Stimulated activated CD8-positive, alpha-beta memory T cell treated with anti-CD3 and anti-CD28 coated beads, Interleukin-4, amount 100 ng/mL, for 1 hour (primary cell): ENCODE data around the gene ACSBG1.

Experiments
- DNase-seq, 2 donors: peaks; one replicate each; pipeline ENCODE4 v3.0.0-alpha.2; 2020; ENCODE audit warnings: low read depth in 2 of 2, low spot score in 1 of 2

ACSBG1 gene, protein sequence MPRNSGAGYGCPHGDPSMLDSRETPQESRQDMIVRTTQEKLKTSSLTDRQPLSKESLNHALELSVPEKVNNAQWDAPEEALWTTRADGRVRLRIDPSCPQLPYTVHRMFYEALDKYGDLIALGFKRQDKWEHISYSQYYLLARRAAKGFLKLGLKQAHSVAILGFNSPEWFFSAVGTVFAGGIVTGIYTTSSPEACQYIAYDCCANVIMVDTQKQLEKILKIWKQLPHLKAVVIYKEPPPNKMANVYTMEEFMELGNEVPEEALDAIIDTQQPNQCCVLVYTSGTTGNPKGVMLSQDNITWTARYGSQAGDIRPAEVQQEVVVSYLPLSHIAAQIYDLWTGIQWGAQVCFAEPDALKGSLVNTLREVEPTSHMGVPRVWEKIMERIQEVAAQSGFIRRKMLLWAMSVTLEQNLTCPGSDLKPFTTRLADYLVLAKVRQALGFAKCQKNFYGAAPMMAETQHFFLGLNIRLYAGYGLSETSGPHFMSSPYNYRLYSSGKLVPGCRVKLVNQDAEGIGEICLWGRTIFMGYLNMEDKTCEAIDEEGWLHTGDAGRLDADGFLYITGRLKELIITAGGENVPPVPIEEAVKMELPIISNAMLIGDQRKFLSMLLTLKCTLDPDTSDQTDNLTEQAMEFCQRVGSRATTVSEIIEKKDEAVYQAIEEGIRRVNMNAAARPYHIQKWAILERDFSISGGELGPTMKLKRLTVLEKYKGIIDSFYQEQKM

GRCh38 chr15:78234515-78235040, at the start of gene ACSBG1:
Gene ACSBG1, minus strand, starts transcription at chr15:78234565. Its CDS starts 64 bp downstream, at chr15:78234501.
- DNase-seq, result no peak

DNA sequence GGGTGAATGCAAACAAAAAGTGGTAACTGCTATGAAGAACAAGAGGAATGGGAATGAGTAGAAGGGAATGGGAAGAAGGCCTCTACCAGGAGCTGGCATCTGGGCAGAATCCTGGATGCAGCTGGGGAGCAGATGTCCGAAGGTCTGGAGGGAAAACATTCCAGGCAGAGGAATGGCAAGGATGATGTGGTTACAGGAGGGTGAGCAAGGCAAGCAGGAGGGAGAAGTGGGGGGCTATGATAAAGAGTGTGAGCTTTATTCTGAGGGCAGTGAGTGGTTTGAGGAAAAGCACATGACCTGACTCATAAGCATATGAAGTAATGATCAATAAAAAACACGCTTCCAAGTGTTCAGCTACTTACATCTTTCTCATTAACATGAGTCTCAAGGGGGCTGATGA, 48.0 kb upstream of the ACSBG1 start:
- DNase-seq, result no peak

DNA sequence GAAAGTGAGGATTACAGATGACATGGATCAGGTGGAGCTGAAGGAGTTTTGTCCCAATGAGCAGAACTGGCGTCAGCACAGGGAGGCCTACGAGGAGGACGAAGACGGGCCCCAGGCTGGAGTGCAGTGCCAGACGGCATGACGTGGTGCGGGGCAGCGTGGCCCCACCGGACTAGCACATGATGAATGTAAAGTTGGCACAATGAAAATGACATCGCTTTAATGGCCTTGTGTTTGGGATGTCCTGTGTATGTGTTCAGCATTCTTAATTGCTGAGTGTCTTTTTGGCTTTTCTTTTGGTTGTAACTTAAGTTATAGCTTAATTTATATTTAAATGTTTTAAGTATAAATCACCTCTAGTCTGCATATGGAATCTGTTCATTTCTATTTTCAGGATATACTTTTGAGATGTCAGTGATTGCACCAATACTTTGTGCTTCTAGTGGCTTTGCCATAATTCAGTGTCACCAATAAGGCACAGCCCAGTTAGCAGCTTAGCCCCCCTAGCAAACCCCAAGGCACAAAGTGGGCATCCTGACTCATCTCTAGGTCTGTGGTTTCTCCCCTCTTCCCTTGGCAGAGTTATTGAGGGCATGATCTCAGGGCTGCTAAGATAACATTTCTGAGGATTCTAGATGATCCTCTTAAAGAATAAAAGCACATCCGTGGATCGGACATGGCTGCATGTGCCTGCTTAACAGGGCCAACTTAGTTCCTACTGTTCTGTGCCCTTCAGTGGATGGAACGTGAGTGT, 46.1 kb upstream of the ACSBG1 start:
- no peak for DNase-seq

DNA sequence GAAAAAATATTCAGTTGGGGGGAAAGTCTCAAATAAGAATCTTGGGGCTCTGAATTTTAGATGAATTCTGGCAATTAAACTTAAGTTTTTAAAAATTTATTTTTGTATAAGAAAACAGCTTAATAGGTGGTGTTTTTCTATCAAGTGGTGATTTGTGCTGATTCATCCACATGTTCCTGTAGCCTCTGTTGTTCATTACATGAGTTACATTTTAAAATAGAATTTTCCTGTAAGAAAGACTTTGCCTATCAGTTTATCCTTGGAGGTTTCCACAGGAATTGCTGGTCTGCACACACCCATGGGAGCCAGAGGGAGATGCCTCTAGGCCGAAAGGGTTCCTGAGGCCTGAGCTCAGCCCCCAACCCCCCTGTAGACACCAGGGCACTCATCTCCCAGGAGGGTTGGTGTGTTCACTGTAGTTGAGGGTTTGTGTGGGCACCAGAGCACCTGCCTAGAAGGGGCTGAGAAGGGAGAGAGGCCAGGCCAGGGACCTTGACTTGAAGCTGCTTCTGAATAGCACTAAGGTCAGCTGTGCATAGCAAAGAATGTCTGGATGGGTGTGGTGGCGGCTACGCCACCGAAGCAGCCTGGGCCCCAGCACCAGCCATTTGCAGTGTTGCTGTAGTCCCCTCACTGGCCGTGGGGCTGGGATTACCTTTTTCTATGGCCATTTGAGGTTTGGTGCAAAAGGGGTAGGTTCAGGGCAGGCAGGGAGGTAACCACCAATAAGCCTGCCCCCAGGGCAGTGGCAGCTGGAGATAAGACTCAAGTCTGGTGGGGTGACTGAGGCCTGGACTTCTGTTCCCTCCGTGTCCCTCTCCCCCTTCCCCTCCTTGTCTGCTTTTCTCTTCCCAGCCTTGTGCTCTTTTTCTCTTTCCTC, 41.9 kb upstream of the ACSBG1 start:
- DNase-seq, result no peak

DNA sequence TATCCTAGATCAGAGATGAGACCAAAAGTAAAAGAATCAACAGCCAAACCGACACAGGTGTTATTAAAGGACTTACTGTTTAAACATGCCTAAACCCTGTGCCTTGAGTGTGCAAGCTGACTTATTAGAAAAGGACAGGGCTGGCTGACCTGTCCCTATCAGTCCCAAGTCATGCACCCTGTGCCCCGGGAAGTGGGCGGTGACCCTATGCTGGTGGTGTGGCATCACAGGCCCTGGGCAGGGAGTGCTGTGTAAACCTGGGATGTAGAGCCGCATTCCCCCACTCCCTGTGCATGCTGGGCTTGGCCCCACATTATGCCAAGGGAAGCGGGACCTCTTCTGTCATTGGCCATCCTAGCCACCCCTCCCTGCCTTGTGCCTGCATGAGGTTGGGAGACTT, 40.6 kb upstream of the ACSBG1 start:
- DNase-seq, result no peak

- no peak for DNase-seq
Observed at GRCh38 chr15:78272776-78273175, 38.4 kb upstream of the ACSBG1 start.

DNA sequence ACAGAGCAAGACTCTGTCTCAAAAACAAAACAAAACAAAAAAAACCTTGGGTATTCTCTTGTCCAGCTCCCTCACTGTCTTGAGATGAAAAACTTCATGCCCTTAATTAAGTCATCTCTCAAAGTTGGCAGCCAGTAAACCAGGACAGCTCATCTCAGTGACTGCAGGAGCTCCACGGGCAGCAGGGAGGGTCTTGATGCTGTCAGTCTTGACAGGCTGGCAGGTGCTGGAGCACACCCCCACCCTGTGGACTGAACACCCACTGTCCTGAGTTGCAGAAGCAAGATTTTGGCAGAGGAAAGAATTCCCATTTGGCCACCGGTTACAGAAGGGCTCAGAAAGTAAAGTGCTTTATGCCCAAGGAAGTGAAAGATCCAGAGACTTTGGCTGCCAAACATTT, 38.0 kb upstream of the ACSBG1 start:
- DNase-seq, result no peak

DNA sequence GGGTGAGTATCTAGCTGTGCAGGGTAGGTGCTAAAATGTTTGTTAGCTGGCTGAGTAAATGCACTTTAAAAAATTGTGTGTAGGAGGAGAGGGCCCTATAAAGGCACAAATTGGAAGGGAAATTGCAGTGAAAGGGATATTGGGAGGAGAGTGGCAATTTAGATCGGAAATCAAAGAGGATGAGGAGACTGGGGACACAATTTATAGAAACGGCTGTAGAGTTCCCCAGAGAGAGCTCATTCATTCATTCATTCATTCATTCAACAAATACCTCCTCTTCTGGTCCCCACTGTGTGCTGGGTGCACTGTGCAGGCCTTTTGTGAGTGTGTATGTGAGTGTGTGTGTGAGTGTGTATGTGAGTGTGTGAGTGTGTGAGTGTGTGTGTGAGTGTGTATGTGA, 32.4 kb upstream of the ACSBG1 start:
- no peak for DNase-seq

DNA sequence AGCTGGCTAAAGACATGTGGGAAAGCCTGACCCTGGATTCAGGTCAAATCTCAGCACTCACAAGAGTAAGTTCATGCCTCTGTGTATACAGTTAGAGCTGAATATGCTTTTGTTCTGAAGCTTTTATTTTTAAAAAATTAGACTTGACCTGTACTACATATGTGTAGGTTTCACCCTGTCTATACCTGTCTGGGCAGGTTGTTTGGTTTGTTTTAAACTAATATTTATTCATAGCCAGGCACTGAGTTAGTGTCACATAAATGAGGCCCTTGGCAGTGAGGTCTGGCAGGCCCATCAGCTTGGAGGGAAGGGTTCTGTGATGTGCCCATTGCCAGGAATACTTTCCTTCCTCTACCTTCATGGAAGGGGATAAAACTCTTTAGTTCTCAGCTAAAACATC, 31.9 kb upstream of the ACSBG1 start:
- no peak for DNase-seq

- no peak for DNase-seq
Observed at GRCh38 chr15:78265752-78266224, 31.4 kb upstream of the ACSBG1 start.

- DNase-seq, result no peak
Observed at GRCh38 chr15:78265137-78265460, 30.7 kb upstream of the ACSBG1 start.

DNA sequence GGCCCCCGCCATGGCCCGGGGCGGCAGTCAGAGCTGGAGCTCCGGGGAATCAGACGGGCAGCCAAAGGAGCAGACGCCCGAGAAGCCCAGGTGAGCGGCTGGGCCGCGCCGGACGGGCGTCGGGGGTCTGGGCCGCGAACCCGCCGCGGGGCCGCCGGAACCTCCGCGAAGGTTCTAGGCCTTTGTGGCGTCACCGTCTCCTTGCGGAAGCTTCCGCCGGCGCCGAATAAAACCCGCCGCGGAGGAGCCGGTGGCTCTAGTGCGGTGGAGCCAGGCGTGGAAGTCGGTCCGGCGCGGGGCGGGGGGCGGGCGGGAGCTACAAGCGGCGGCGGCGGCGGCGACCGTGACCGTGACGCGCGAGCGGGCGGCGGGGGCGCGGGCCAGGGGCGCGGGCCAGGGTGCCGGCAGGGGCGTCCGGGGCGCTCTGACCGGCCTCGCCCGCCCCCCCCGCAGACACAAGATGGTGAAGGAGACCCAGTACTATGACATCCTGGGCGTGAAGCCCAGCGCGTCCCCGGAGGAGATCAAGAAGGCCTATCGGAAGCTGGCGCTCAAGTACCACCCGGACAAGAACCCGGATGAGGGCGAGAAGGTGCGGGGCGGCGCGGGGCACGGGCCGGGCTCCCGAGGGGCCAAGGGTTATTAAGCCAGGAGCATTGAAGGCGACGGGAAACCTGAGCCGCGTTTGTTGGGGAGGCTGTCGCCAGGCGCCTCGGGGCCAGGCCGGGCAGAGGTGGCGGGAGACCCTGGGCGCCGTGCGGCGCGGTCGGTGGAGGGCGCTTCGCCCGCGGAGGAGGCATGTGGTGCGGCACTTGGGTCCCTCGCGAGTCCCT, 30.2 kb upstream of the ACSBG1 start, which contains the start of gene DNAJA4:
DNAJA4 (plus strand) TSS at position 259 of the 833 bp plus-strand sequence; CDS start at position 461, 202 bp downstream.
- peak; percentile 29 to 46 for DNase-seq

- no peak for DNase-seq
Observed at GRCh38 chr15:78263907-78264303, 29.5 kb upstream of the ACSBG1 start.

GRCh38 chr15:78263351-78263781, 29.0 kb upstream of the ACSBG1 start:
- no peak for DNase-seq

GRCh38 chr15:78261062-78261461, 26.7 kb upstream of the ACSBG1 start:
- no peak for DNase-seq

DNA sequence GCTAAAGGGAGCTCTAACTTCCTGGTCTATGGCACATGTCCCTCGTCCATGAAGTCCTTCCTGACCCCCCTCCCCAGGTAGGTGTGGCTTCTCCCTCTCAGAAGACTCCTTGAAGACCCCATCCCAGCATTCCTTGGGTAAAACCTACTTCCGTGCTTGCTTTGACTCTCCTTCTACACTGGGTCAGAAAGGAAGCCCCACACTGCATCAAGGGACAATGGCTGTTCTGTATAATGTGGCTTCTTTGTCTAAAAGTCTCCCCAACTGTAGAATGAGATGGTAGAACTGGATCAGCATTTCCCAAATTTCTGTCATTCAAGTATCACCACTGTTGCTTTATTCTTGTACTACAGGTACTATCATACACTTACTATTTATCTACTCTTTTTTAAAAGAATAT, 26.1 kb upstream of the ACSBG1 start:
- DNase-seq, result no peak

- DNase-seq, result no peak
Observed at GRCh38 chr15:78259232-78259631, 24.9 kb upstream of the ACSBG1 start.

DNA sequence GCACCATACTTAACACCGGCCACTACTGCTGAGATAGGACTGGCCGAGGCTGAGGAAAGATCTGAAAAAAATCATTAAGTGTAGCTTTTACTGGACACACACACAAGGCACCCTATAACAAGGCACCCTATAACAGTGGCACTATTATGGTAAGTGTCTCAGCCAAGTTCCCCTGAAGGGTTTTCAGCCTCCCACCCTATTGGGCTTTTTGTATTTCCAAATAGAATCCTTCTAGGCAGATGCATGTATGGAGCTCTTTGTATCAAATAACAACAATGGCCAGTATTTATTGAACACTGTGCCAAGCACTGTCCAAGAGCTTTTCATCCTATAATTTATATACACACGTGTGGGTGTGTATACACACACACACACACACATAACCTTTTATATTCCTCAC, 23.3 kb upstream of the ACSBG1 start:
- DNase-seq, result no peak

GRCh38 chr15:78256044-78256437, 21.7 kb upstream of the ACSBG1 start:
- no peak for DNase-seq
